NCI-H1105 treated with DMSO at 0.1 percent for 48 hours (cell line): ENCODE data around the gene RAB36.
"Not testable (repeated sequence)": the region's sequence is repeated elsewhere in the genome, so short reads cannot be mapped to it uniquely, and the experiment has no call there.

Source experiments
- DNase-seq: peaks from one replicate; lab custom pipeline; 2025; lab: John Stamatoyannopoulos, UW

RAB36 gene

GRCh38 chr22:23121000-23121421, 24.3 kb upstream of the RAB36 start:
- DNase-seq: no peak

DNA sequence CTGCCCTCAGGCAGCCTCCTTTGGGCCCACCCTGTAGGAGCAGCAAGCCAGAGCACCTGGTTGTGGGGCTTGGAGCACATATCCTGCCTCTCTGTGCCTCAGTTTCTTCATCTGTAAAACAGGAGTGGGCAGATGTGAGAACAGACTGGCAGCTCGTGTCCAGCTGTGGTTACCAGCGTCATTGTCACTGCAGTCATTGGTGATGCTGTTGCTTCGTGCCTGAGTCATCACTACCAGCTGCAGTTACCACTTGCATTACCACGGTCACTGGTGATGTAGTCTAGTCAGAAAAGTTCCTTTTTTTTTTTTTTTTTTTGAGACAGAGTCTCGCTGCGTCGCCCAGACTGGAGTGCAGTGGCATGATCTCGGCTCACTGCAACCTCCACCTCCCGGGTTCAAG, 23.9 kb upstream of the RAB36 start:
- no peak for DNase-seq

DNA sequence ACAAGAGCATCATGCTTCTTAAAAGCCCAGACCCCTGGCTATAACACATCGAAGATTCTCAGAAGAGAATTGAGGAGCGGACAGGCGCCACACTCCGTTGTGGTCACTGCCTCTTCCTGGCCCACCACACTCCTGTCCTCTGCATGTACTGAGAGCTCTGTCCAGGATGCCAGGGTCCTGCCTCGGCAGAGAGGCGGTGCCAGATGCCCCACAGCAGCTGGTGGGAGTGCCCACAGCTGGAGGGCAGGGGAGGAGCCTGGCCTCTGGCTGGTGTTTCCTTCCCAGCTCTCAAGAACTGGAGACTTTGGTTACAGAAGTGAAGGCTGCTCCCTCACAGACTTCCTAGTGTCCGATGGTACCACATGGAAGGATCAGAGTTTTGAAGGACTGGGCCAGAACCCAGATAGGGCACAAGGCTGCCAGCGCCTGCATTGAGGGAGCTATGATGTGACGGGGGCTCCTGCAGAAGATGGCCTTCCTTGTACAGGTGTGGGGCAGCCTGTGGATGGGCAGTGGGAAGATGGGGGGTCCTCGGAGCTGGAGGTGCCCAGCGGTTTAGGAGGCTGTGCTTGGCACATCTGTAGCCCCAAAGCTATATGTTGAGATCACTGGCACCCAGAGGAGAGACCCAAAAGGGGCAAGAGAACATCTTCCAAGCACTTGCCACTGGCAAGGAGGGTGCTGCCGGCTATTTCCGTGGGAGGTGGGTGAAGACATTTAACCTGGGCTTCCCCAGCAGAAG, 22.9 kb upstream of the RAB36 start:
- no peak for DNase-seq

GRCh38 chr22:23122992-23123803, 22.1 kb upstream of the RAB36 start:
- DNase-seq: no peak

DNA sequence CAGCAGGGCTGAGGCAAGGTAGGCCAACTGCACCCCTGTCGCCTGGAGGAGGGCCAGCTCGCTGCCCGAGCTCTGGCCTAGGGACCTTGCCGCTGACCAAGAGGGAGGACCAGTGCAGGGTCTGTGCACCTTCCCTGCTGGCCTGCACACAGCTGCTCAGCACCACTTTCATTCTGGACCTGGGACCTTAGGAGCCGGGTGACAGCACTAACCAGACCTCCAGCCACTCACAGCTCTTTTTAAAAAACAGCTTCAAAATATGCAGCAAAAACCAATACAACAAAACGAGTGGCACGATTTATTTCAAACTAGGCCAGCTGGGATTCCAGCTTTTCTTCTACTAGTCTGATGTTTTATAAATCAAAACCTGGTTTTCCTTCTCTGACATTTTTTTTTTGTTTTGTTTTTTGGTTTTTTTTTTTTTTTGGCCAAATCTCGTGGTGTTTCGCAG, 21.4 kb upstream of the RAB36 start:
- no peak for DNase-seq

- DNase-seq: no peak
Observed at GRCh38 chr22:23124611-23125511, 20.4 kb upstream of the RAB36 start.

DNA sequence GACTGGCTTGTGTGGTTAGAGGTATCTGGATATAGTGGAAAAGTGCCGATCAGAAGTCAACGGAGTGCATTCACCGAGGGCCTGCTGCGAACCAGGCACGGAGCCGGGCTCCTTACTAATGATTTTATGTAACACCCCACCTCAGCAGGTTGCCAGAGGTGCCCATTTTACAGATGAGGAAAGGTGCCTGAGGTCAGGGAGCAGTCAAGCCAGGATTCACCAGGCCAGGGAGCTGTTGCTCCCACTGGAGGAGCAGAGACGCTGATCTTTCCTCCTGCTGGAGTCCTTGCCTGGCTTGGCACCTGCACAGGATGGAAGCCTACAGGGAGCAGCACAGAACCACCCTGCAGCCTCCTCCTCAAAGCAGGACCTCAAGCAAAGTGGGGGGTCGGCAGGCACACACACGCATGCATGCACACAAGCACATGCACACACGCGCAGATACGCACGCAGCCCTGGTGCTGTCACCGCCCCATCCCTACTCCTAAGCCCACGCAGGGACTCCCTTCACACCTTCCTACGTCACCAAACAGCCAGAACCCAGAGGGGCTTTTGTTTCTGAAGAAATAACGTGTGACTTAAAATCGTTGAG, 19.7 kb upstream of the RAB36 start:
- DNase-seq: no peak

- no peak for DNase-seq
Observed at GRCh38 chr22:23126165-23127054, 18.9 kb upstream of the RAB36 start.

DNA sequence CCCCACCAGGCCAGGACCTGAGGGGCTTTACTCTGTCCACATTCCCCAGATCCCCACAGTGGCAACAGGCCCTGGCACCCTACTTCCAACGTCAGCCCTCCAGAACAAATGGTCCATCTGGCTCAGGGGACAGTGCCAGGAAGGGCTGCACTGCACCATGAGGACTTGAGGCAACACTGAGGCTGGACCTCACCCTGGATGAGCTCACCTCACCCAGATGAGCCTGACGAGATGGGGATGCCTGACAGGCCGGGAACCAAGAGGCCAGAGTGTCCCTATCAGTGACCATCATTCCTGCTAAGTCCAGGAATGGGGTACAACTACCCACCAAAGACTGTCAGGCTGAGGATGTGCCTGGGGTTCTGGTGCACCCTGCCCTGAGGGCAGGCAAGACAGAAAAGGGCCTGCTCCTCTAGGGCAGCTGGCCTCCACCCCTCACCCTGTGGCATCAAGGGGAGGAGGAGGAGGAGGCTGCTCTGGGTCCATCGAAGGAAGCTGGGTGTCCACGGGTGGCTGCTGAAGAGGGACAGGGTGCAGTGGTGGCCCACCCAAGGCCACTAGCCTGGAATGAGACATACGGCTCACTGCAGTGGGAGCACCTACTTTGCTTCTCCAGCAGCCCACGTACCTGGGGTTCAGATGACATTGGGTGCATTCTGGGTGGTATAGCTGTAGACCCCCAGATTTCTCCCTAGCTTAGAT, 18.1 kb upstream of the RAB36 start:
- DNase-seq: no peak

DNA sequence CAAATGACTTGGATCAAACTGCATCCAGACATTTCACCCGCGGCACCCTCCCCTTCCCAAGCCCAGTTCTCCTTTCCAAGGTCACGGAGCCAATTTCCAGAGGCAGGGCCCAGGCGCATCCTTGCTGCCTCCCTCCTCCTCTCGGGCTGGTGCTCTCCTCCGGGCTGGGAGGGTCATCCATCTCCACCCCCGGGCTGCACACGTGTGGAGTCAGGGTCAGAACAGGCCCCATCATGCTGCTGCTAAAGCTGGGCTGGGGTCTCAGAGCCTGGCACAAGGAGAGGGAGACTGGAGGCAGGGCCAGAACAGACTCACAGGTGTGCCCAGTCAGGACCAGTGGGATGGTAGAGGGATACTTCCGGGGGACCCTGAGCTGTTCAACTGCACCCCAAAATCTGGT, 17.5 kb upstream of the RAB36 start:
- no peak for DNase-seq

DNA sequence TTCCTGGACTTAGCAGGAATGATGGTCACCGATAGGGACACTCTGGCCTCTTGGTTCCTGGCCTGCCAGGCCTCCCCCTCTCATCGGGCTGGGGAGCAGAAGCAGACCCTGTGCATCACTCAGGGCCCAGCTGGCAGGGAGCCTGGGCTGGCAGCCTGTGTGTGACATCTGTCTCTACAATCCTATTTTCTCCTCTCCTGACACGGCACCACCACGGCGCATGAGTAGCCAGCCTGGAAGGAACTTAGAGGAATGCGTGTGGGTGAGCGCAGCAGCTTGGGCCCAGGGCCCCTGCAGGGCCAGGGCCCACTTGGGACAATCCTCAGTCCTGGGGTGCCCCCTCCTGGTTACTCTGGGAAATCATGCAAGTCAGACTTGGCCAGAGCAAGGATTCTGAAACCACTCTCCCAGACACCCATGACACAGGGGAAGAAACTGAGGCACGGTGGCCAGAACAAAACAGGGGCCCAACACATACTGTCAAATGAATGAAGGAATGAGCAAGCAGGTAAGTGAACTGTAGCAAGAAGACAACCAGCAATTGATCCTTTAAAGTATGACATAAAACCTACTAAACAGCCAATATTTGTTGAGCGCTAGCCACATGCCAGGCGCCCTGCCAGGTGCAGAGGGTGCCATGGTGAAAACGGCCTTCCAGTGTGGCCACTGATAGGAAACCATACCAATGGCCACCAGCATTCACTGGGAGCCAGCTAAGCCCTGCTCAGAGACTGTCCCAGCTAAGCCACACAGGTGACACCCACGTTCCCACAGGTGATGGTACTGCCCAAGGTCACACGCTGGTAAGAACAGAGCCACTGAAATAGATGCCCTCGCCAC, 16.8 kb upstream of the RAB36 start:
- DNase-seq: peak; percentile 32

DNA sequence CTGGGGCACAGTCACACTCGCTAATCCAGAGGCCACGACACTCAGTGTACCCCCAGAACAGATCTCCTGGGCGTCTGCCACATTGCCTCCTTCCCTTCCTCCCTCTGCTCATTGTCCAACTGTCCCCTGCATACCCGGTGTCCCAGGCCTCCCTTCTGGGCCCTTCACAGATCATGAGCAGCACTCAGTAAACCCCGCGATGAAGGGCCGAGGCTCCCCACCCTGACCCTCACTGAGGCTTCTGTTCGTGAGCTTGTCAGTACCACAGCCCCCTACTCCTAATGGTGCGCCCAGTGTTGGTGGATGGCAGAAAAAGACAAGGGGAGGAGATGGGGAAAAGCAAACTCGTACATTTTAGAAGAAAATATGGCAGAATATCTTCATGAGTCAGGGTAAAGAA, 16.1 kb upstream of the RAB36 start:
- DNase-seq: no peak

- no peak for DNase-seq
Observed at GRCh38 chr22:23130697-23131096, 14.6 kb upstream of the RAB36 start.

DNA sequence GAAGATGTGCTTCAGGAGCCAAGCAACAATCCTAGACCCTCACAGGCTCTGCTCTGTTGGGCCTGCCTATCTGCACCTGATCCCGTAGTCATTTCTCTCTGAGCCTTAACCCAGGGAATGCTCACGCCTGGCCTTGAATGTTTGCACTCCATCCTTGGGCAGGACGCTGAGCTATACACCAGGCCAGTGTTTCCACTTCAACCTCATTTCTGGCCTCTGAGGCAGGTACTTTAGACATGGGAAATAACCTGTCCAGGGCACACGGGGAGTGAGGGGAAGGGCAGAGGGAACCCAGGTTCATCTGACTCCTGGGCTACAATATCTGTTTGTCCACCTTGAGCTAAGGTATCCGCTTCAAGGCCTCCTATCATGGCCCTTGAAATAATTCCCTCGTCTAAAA, 13.3 kb upstream of the RAB36 start:
- DNase-seq: no peak

GRCh38 chr22:23132376-23133091, 12.7 kb upstream of the RAB36 start:
- no peak for DNase-seq

DNA sequence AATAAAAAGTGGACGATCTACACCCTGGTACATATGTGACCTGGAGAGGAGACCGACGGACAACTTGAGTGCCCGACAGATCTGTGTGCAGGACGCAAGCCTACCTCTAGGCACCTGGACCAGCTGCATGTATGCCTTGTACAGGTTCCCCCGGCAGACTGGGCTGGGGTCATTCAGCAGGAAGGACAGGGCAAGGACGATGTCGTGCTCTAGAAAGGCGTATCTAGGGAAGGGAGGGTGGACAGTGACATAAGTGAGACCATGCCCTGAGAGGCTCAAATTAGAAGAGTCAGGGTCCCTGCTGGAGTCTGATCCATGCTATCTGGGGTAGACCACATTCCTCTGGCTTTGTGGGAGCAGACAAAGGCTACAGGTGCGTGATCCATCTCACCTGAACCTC, 11.4 kb upstream of the RAB36 start:
- DNase-seq: no peak

DNA sequence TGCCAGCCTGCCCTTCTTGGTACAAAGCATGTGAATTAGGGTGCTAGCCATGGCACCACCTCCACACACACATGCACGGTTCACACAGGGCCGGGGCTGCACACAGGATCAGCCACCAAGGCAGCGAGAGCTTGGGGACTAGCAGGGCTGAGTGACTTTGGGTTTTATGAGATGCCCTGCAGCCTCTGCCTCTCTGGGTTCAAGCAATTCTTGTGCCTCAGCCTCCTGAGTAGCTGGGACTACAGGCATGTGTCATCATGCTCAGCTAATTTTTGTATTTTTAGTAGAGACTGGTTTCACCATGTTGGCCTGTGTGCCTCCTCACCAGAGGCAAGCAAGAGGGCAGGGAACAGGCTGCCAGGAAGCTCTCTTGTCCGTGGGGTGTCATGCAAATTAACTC, 8.3 kb upstream of the RAB36 start:
- DNase-seq: not testable (repeated sequence)

DNA sequence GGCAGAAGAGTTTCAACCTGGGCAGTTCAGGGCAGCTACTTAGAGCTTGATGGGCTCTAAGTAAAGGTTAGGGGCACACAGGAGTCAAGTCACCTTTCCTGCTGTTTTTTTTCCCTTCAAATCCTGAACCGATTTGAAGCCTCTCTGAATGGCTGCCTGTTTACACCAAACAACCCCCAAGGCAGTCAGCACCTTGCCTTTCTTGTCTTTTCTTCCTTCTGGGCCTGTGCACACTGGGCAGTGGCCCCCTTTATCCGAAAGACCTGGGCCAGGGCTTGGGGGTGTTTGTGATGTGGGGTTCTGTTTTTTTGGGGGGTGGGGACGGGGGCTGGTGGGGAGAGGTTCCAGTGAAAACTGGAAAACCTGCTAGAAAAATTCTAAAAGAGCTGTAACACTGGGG, 7.8 kb upstream of the RAB36 start:
- DNase-seq: no peak
